ENCODE results near the gene VPREB3.

Gene VPREB3

GRCh38 chr22:23754220-23754919 lies at the start of gene VPREB3:
Gene VPREB3, minus strand, starts transcription at chr22:23754425. Its CDS starts 62 bp downstream, at chr22:23754363.
- no peak for DNase-seq (ENCODE audit: low read depth in 1 of 2, low spot score in 1 of 2)
- in situ Hi-C loops (cut with HindIII; ENCODE audit: low pct_unique_long_range_greater_than_20kb, low sequenced_read_pairs) = no loop called here
- no peak for TF ChIP-seq JUND (IDR thresholded peaks at IDR 0.05; ENCODE audit: low read depth)

GRCh38 chr22:23803001-23803819 lies 49.0 kb upstream of the VPREB3 start:
- in situ Hi-C loops (cut with HindIII; ENCODE audit: low pct_unique_long_range_greater_than_20kb, low sequenced_read_pairs) = no loop called here
- no peak for DNase-seq (ENCODE audit: low read depth in 1 of 2, low spot score in 1 of 2)
- no peak for TF ChIP-seq JUND (IDR thresholded peaks at IDR 0.05; ENCODE audit: low read depth)

- no peak for TF ChIP-seq JUND (IDR thresholded peaks at IDR 0.05; ENCODE audit: low read depth)
- DNase-seq (ENCODE audit: low read depth in 1 of 2, low spot score in 1 of 2) = no peak
- in situ Hi-C loops (cut with HindIII; ENCODE audit: low pct_unique_long_range_greater_than_20kb, low sequenced_read_pairs) = no loop called here
Observed at GRCh38 chr22:23801886-23802377, 47.7 kb upstream of the VPREB3 start.

GRCh38 chr22:23801238-23801821 lies 47.1 kb upstream of the VPREB3 start:
- in situ Hi-C loops (cut with HindIII; ENCODE audit: low pct_unique_long_range_greater_than_20kb, low sequenced_read_pairs) = no loop called here
- no peak for TF ChIP-seq JUND (IDR thresholded peaks at IDR 0.05; ENCODE audit: low read depth)

GRCh38 chr22:23800297-23801237 lies 46.3 kb upstream of the VPREB3 start:
- in situ Hi-C loops (cut with HindIII; ENCODE audit: low pct_unique_long_range_greater_than_20kb, low sequenced_read_pairs) = no loop called here
- no peak for TF ChIP-seq JUND (IDR thresholded peaks at IDR 0.05; ENCODE audit: low read depth)
- no peak for DNase-seq (ENCODE audit: low read depth in 1 of 2, low spot score in 1 of 2)

More at GRCh38 chr22:23801238-23801821, 47.1 kb upstream of the VPREB3 start:
- no peak for DNase-seq (ENCODE audit: low read depth in 1 of 2, low spot score in 1 of 2)

- in situ Hi-C loops (cut with HindIII; ENCODE audit: low pct_unique_long_range_greater_than_20kb, low sequenced_read_pairs) = no loop called here
- TF ChIP-seq JUND (IDR thresholded peaks at IDR 0.05; ENCODE audit: low read depth) = no peak
- DNase-seq (ENCODE audit: low read depth in 1 of 2, low spot score in 1 of 2) = no peak
Observed at GRCh38 chr22:23796461-23796860, 42.2 kb upstream of the VPREB3 start.

GRCh38 chr22:23793326-23793725 lies 39.1 kb upstream of the VPREB3 start:
- no peak for DNase-seq (ENCODE audit: low read depth in 1 of 2, low spot score in 1 of 2)
- in situ Hi-C loops (cut with HindIII; ENCODE audit: low pct_unique_long_range_greater_than_20kb, low sequenced_read_pairs) = no loop called here
- no peak for TF ChIP-seq JUND (IDR thresholded peaks at IDR 0.05; ENCODE audit: low read depth)

GRCh38 chr22:23791738-23792645 lies 37.8 kb upstream of the VPREB3 start:
- no peak for DNase-seq (ENCODE audit: low read depth in 1 of 2, low spot score in 1 of 2)
- TF ChIP-seq JUND (IDR thresholded peaks at IDR 0.05; ENCODE audit: low read depth) = no peak
- in situ Hi-C loops (cut with HindIII; ENCODE audit: low pct_unique_long_range_greater_than_20kb, low sequenced_read_pairs) = no loop called here

GRCh38 chr22:23790819-23791737 lies 36.9 kb upstream of the VPREB3 start:
- in situ Hi-C loops (cut with HindIII; ENCODE audit: low pct_unique_long_range_greater_than_20kb, low sequenced_read_pairs) = no loop called here
- no peak for DNase-seq (ENCODE audit: low read depth in 1 of 2, low spot score in 1 of 2)
- no peak for TF ChIP-seq JUND (IDR thresholded peaks at IDR 0.05; ENCODE audit: low read depth)

- DNase-seq (ENCODE audit: low read depth in 1 of 2, low spot score in 1 of 2) = peak in 1 of 2 experiments; percentile 4
- in situ Hi-C loops (cut with HindIII; ENCODE audit: low pct_unique_long_range_greater_than_20kb, low sequenced_read_pairs) = no loop called here
- no peak for TF ChIP-seq JUND (IDR thresholded peaks at IDR 0.05; ENCODE audit: low read depth)
Observed at GRCh38 chr22:23789638-23790037, 35.4 kb upstream of the VPREB3 start.
